NCI-H2029 (cell line): ENCODE measurements around the gene RAB3IL1.
A peak's percentile ranks its signal among the peaks of the same experiment; 100 is the strongest.

Experiments used
- DNase-seq: peaks from one replicate; lab custom pipeline; 2025; lab: John Stamatoyannopoulos, UW

Gene RAB3IL1

GRCh38 chr11:61866231-61866957, 51.0 kb downstream of the RAB3IL1 start:
- DNase-seq: no peak

GRCh38 chr11:61864814-61865775, 52.3 kb downstream of the RAB3IL1 start:
- DNase-seq: no peak

- DNase-seq: no peak
These were observed 53.8 kb downstream of the RAB3IL1 start for GRCh38 chr11:61863548-61864081.

- no peak for DNase-seq
These were observed 54.4 kb downstream of the RAB3IL1 start for GRCh38 chr11:61862714-61863547.

GRCh38 chr11:61861634-61862033, 55.7 kb downstream of the RAB3IL1 start:
- DNase-seq: no peak

GRCh38 chr11:61860054-61860903, 57.1 kb downstream of the RAB3IL1 start:
- DNase-seq: peak; percentile 72

GRCh38 chr11:61855939-61856680, 61.3 kb downstream of the RAB3IL1 start:
- DNase-seq: no peak

GRCh38 chr11:61854966-61855714, 62.2 kb downstream of the RAB3IL1 start:
- no peak for DNase-seq

- no peak for DNase-seq
These were observed 63.0 kb downstream of the RAB3IL1 start for GRCh38 chr11:61854206-61854895.

- DNase-seq: no peak
These were observed 63.6 kb downstream of the RAB3IL1 start for GRCh38 chr11:61853698-61854169.

- no peak for DNase-seq
These were observed 65.5 kb downstream of the RAB3IL1 start for GRCh38 chr11:61851900-61852295.

GRCh38 chr11:61851113-61851899, 66.1 kb downstream of the RAB3IL1 start:
- DNase-seq: no peak

GRCh38 chr11:61850687-61851086, 66.7 kb downstream of the RAB3IL1 start:
- no peak for DNase-seq

GRCh38 chr11:61848631-61849030, 68.7 kb downstream of the RAB3IL1 start:
- DNase-seq: no peak

- DNase-seq: no peak
These were observed 69.3 kb downstream of the RAB3IL1 start for GRCh38 chr11:61847914-61848581.
